GM12872 (cell line): ENCODE measurements around the gene TMEM247.

Source experiments
- CTCF ChIP-seq: IDR thresholded peaks from 3 replicates; pipeline ENCODE4 v1.5.1; 2011; ENCODE audit warnings: low read depth, mild to moderate bottlenecking, low read length, moderate library complexity; ENCODE audit not compliant: insufficient read depth

TMEM247 gene

GRCh38 chr2:46436800-46437199, 42.6 kb upstream of the TMEM247 start:
- TF ChIP-seq CTCF = no peak

GRCh38 chr2:46438102-46438501, 41.3 kb upstream of the TMEM247 start:
- no peak for TF ChIP-seq CTCF

- TF ChIP-seq CTCF = no peak
Measured at GRCh38 chr2:46438794-46439193, 40.6 kb upstream of the TMEM247 start.

- no peak for TF ChIP-seq CTCF
Measured at GRCh38 chr2:46439582-46439981, 39.8 kb upstream of the TMEM247 start.

GRCh38 chr2:46441838-46442712, 37.3 kb upstream of the TMEM247 start:
- TF ChIP-seq CTCF = no peak

GRCh38 chr2:46444732-46445131, 34.6 kb upstream of the TMEM247 start:
- no peak for TF ChIP-seq CTCF

GRCh38 chr2:46445556-46445955, 33.8 kb upstream of the TMEM247 start:
- TF ChIP-seq CTCF = no peak
